ENCODE data around the gene SBNO1. TPM values are rescaled to one million over a fixed set of nuclear protein-coding genes. Genes with fewer than 3 reads are reported as not detected.
"Not testable (repeated sequence)": the region's sequence is repeated elsewhere in the genome, so short reads cannot be mapped to it uniquely, and the experiment has no call there.

SBNO1 gene
- total and polyA plus RNA-seq, 2 donors (not counting 1 experiment from before 2014, with no cell fraction given), result 5.9 to 47.5 TPM

- Histone ChIP-seq H3K4me1 (ENCODE audit: control insufficient read depth in 2 of 2, insufficient read depth in 2 of 2, low read length in 2 of 2) (peaks cover 0 to 3% of the 10 kb centered on the region in 2 donors), H3K9ac (ENCODE audit: low read length) (no peak overlapping the region), H3K27ac (ENCODE audit: low read length in 2 of 2) (no peak overlapping the region), H3K4me3 (ENCODE audit: control extremely low read depth in 1 of 5, extremely low read depth in 1 of 5, insufficient read depth in 1 of 5, low read depth in 2 of 5, low read length in 4 of 5) (no peak overlapping the region), H3K9me3 (ENCODE audit: control extremely low read depth in 1 of 3, control insufficient read depth in 2 of 3, insufficient read depth in 1 of 3, low read length in 2 of 3) (no peaks in the 10 kb centered on the region), H2AFZ (ENCODE audit: insufficient read depth, low read depth, low read length, poor library complexity, severe bottlenecking) (no peak overlapping the region), H4K20me1 (ENCODE audit: control insufficient read depth, insufficient read depth, low read length, poor library complexity, severe bottlenecking) (peaks cover 51% of the 10 kb centered on the region), H3K4me2 (replicated peaks; ENCODE audit: low read depth, low read length, poor library complexity, severe bottlenecking) (no peak overlapping the region), H3K36me3 (replicated peaks in 1 of 2; ENCODE audit: control extremely low read depth in 1 of 2, control insufficient read depth in 1 of 2, extremely low read depth in 1 of 2, insufficient read depth in 2 of 2, low read length in 1 of 2) (peaks cover 0 to 50% of the 10 kb centered on the region in 2 experiments), H3K27me3 (replicated peaks in 1 of 4; ENCODE audit: control extremely low read depth in 1 of 4, control insufficient read depth in 3 of 4, insufficient read depth in 4 of 4, low read length in 3 of 4) (no peaks in the 10 kb centered on the region), H3K79me2 (ENCODE audit: control insufficient read depth, insufficient read depth, low read length) (peaks cover 53% of the 10 kb centered on the region)
- no peak for TF ChIP-seq CTCF (IDR thresholded peaks at IDR 0.05)
- no peak for TF ChIP-seq EZH2 (IDR thresholded peaks at IDR 0.05; ENCODE audit: borderline replicate concordance, insufficient read depth, low read depth, low read length, poor library complexity, severe bottlenecking)
- intact Hi-C loops (cut with micrococcal nuclease), result no loop called here
- Mint-ChIP-seq H3K27ac (no peak overlapping the region), H3K9me3 (ENCODE audit: insufficient read depth) (no peaks in the 10 kb centered on the region), H3K4me1 (peaks cover 16% of the 10 kb centered on the region), H3K4me3 (no peak overlapping the region), H3K27me3 (no peaks in the 10 kb centered on the region)
- DNase-seq, result no peak
- CTCF ChIA-PET, result no interaction called here
- WGBS (ENCODE audit: insufficient coverage), result 85% methylated on average over 5 of the region's 5 CpGs
- POLR2A ChIA-PET, result no interaction called here
- ATAC-seq (ENCODE audit: low read depth), result no peak
These were observed 109.7 kb downstream of the SBNO1 start for GRCh38 chr12:123254853-123255446.

GRCh38 chr12:123253641-123254459 lies 110.8 kb downstream of the SBNO1 start:
- ATAC-seq (ENCODE audit: low read depth) (no peak), DNase-seq (no peak)
- Mint-ChIP-seq H3K9me3 (ENCODE audit: insufficient read depth) (no peaks in the 10 kb centered on the region), H3K4me1 (peaks cover 19% of the 10 kb centered on the region), H3K27me3 (no peaks in the 10 kb centered on the region), H3K4me3 (no peak overlapping the region), H3K27ac (no peak overlapping the region)
- Histone ChIP-seq H3K9me3 (ENCODE audit: control extremely low read depth in 1 of 3, control insufficient read depth in 2 of 3, insufficient read depth in 1 of 3, low read length in 2 of 3) (no peaks in the 10 kb centered on the region), H3K4me1 (ENCODE audit: control insufficient read depth in 2 of 2, insufficient read depth in 2 of 2, low read length in 2 of 2) (peaks cover 0 to 3% of the 10 kb centered on the region in 2 donors), H3K27me3 (replicated peaks in 1 of 4; ENCODE audit: control extremely low read depth in 1 of 4, control insufficient read depth in 3 of 4, insufficient read depth in 4 of 4, low read length in 3 of 4) (no peaks in the 10 kb centered on the region), H3K4me2 (replicated peaks; ENCODE audit: low read depth, low read length, poor library complexity, severe bottlenecking) (no peak overlapping the region), H3K9ac (ENCODE audit: low read length) (no peak overlapping the region), H4K20me1 (ENCODE audit: control insufficient read depth, insufficient read depth, low read length, poor library complexity, severe bottlenecking) (peaks cover 62% of the 10 kb centered on the region), H3K27ac (ENCODE audit: low read length in 2 of 2) (no peak overlapping the region), H3K36me3 (replicated peaks in 1 of 2; ENCODE audit: control extremely low read depth in 1 of 2, control insufficient read depth in 1 of 2, extremely low read depth in 1 of 2, insufficient read depth in 2 of 2, low read length in 1 of 2) (peaks cover 0 to 47% of the 10 kb centered on the region in 2 experiments), H2AFZ (ENCODE audit: insufficient read depth, low read depth, low read length, poor library complexity, severe bottlenecking) (no peak overlapping the region), H3K4me3 (ENCODE audit: control extremely low read depth in 1 of 5, extremely low read depth in 1 of 5, insufficient read depth in 1 of 5, low read depth in 2 of 5, low read length in 4 of 5) (no peak overlapping the region), H3K79me2 (ENCODE audit: control insufficient read depth, insufficient read depth, low read length) (peaks cover 63% of the 10 kb centered on the region)
- ChIA-PET CTCF (no interaction called here), POLR2A (no interaction called here)
- 91% methylated on average over 24 of the region's 24 CpGs for WGBS (ENCODE audit: insufficient coverage)
- TF ChIP-seq CTCF (IDR thresholded peaks at IDR 0.05) (no peak), EZH2 (IDR thresholded peaks at IDR 0.05; ENCODE audit: borderline replicate concordance, insufficient read depth, low read depth, low read length, poor library complexity, severe bottlenecking) (no peak)
- intact Hi-C loops (cut with micrococcal nuclease), result no loop called here

DNA sequence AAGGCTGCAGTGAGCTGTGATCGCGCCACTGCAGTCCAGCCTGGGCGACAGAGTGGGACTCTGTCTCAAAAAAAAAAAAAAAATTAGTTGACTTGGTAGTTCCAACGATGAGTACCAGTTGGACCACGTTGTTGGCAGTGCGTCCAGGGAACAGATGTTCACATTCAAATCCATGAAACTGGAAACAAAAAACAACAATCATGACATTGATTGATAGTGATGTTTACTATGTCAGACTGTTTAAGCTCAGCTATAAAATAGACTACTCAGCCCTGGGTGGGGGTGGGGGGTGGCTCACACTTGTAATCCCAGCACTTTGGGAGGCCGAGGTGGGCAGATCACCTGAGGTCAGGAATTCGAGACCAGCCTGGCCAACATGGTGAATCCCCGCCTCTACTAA lies 112.3 kb downstream of the SBNO1 start:
- 90% methylated on average over 4 of the region's 9 CpGs for WGBS (ENCODE audit: insufficient coverage)
- H3K27me3 ChIP-seq (replicated peaks in 1 of 4; ENCODE audit: control extremely low read depth in 1 of 4, control insufficient read depth in 3 of 4, insufficient read depth in 4 of 4, low read length in 3 of 4); ATAC-seq (ENCODE audit: low read depth); H3K9me3 ChIP-seq (ENCODE audit: control extremely low read depth in 1 of 3, control insufficient read depth in 2 of 3, insufficient read depth in 1 of 3, low read length in 2 of 3); POLR2A ChIA-PET; H3K27me3 Mint-ChIP-seq; H3K27ac ChIP-seq (ENCODE audit: low read length in 2 of 2); H3K9ac ChIP-seq (ENCODE audit: low read length); H3K4me2 ChIP-seq (replicated peaks; ENCODE audit: low read depth, low read length, poor library complexity, severe bottlenecking); H3K27ac Mint-ChIP-seq; H3K9me3 Mint-ChIP-seq (ENCODE audit: insufficient read depth); DNase-seq; H3K4me3 Mint-ChIP-seq; intact Hi-C loops (cut with micrococcal nuclease); H3K4me3 ChIP-seq (ENCODE audit: control extremely low read depth in 1 of 5, extremely low read depth in 1 of 5, insufficient read depth in 1 of 5, low read depth in 2 of 5, low read length in 4 of 5); H2AFZ ChIP-seq (ENCODE audit: insufficient read depth, low read depth, low read length, poor library complexity, severe bottlenecking); H3K4me1 ChIP-seq (ENCODE audit: control insufficient read depth in 2 of 2, insufficient read depth in 2 of 2, low read length in 2 of 2): not testable (repeated sequence)
- H3K4me1 Mint-ChIP-seq, result peaks cover 26% of the 10 kb centered on the region
- CTCF ChIA-PET, result interaction anchor here (1.6 kb wide), 2 partner anchors 13 to 14 kb away, joined by 4 to 7 read pairs; no protein-coding TSS in a partner anchor
- Histone ChIP-seq H3K79me2 (ENCODE audit: control insufficient read depth, insufficient read depth, low read length) (peaks cover 77% of the 10 kb centered on the region), H3K36me3 (replicated peaks in 1 of 2; ENCODE audit: control extremely low read depth in 1 of 2, control insufficient read depth in 1 of 2, extremely low read depth in 1 of 2, insufficient read depth in 2 of 2, low read length in 1 of 2) (peaks cover 0 to 38% of the 10 kb centered on the region in 2 experiments), H4K20me1 (ENCODE audit: control insufficient read depth, insufficient read depth, low read length, poor library complexity, severe bottlenecking) (peaks cover 76% of the 10 kb centered on the region)
